Measurements from ENCODE around the gene RPRD1B. TPM values are rescaled to one million over a fixed set of nuclear protein-coding genes. Genes with fewer than 3 reads are reported as not detected.
A peak's percentile ranks its signal among the peaks of the same experiment; 100 is the strongest.

RPRD1B gene
- total RNA-seq, 2 donors from 2014 or later, result 22.1 to 29.6 TPM

- Histone ChIP-seq H3K9ac (ENCODE audit: extremely low read depth, low read length, poor library complexity, severe bottlenecking) (no peak overlapping the region), H3K27ac (ENCODE audit: low read depth, low read length) (no peak overlapping the region), H3K4me1 (ENCODE audit: control insufficient read depth, insufficient read depth, low read length) (peaks cover 2% of the 10 kb centered on the region), H3K27me3 (ENCODE audit: control insufficient read depth, insufficient read depth, low read length, poor library complexity, severe bottlenecking) (no peaks in the 10 kb centered on the region), H3K9me3 (ENCODE audit: control insufficient read depth, low read length) (peaks cover 7% of the 10 kb centered on the region), H3K4me3 (ENCODE audit: low read length) (no peak overlapping the region), H3K36me3 (ENCODE audit: control insufficient read depth, insufficient read depth, low read length) (peaks cover 52% of the 10 kb centered on the region)
- no peak overlapping the region for H3K27ac Mint-ChIP-seq
- peaks cover 26% of the 10 kb centered on the region for H3K36me3 Mint-ChIP-seq (ENCODE audit: low read depth)
- H3K9me3 Mint-ChIP-seq, result no peaks in the 10 kb centered on the region
- H3K27me3 Mint-ChIP-seq (ENCODE audit: insufficient read depth), result no peaks in the 10 kb centered on the region
- 10 to 45% methylated on average over 2 to 6 of the region's 7 CpGs for WGBS, 2 experiments (ENCODE audit: insufficient coverage in 1 of 2, insufficient read length in 1 of 2)
- peaks cover 11% of the 10 kb centered on the region for H3K4me1 Mint-ChIP-seq
- peak; percentile 96 for DNase-seq
- no peak overlapping the region for H3K4me3 Mint-ChIP-seq
- TF ChIP-seq CTCF (conservative IDR thresholded peaks at IDR 0.05), result peak; percentile 96
These were observed 23.9 kb downstream of the RPRD1B start for GRCh38 chr20:38057351-38057972.

- no peak for TF ChIP-seq CTCF (conservative IDR thresholded peaks at IDR 0.05)
- no peak overlapping the region for H3K4me3 ChIP-seq (ENCODE audit: low read length)
- no peak for DNase-seq
- no peak overlapping the region for H3K27ac Mint-ChIP-seq
- no peaks in the 10 kb centered on the region for H3K9me3 Mint-ChIP-seq
- WGBS, 2 experiments (ENCODE audit: insufficient coverage in 1 of 2, insufficient read length in 1 of 2), result 94 to 96% methylated on average over 5 of the region's 5 CpGs
- no peaks in the 10 kb centered on the region for H3K4me1 ChIP-seq (ENCODE audit: control insufficient read depth, insufficient read depth, low read length)
- H3K4me3 Mint-ChIP-seq, result no peak overlapping the region
- peaks cover 7% of the 10 kb centered on the region for H3K9me3 ChIP-seq (ENCODE audit: control insufficient read depth, low read length)
- H3K9ac ChIP-seq (ENCODE audit: extremely low read depth, low read length, poor library complexity, severe bottlenecking), result no peak overlapping the region
- H3K27me3 Mint-ChIP-seq (ENCODE audit: insufficient read depth), result no peaks in the 10 kb centered on the region
- H3K27me3 ChIP-seq (ENCODE audit: control insufficient read depth, insufficient read depth, low read length, poor library complexity, severe bottlenecking), result no peaks in the 10 kb centered on the region
- peaks cover 35% of the 10 kb centered on the region for H3K36me3 Mint-ChIP-seq (ENCODE audit: low read depth)
- peaks cover 74% of the 10 kb centered on the region for H3K36me3 ChIP-seq (ENCODE audit: control insufficient read depth, insufficient read depth, low read length)
- no peaks in the 10 kb centered on the region for H3K4me1 Mint-ChIP-seq
- no peak overlapping the region for H3K27ac ChIP-seq (ENCODE audit: low read depth, low read length)
These were observed 26.3 kb downstream of the RPRD1B start for GRCh38 chr20:38059832-38060231.

- no peak for TF ChIP-seq CTCF (conservative IDR thresholded peaks at IDR 0.05)
- H3K27me3 Mint-ChIP-seq (ENCODE audit: insufficient read depth), result no peaks in the 10 kb centered on the region
- Histone ChIP-seq H3K4me1 (ENCODE audit: control insufficient read depth, insufficient read depth, low read length) (no peaks in the 10 kb centered on the region), H3K9me3 (ENCODE audit: control insufficient read depth, low read length) (peaks cover 7% of the 10 kb centered on the region), H3K4me3 (ENCODE audit: low read length) (no peak overlapping the region), H3K27me3 (ENCODE audit: control insufficient read depth, insufficient read depth, low read length, poor library complexity, severe bottlenecking) (no peaks in the 10 kb centered on the region), H3K27ac (ENCODE audit: low read depth, low read length) (no peak overlapping the region), H3K9ac (ENCODE audit: extremely low read depth, low read length, poor library complexity, severe bottlenecking) (no peak overlapping the region), H3K36me3 (ENCODE audit: control insufficient read depth, insufficient read depth, low read length) (peaks cover 81% of the 10 kb centered on the region)
- no peaks in the 10 kb centered on the region for H3K4me1 Mint-ChIP-seq
- no peak for DNase-seq
- H3K27ac Mint-ChIP-seq, result peak overlapping the region; percentile 18
- H3K9me3 Mint-ChIP-seq, result no peaks in the 10 kb centered on the region
- no peak overlapping the region for H3K4me3 Mint-ChIP-seq
- 80 to 96% methylated on average over 3 to 5 of the region's 5 CpGs for WGBS, 2 experiments (ENCODE audit: insufficient coverage in 1 of 2, insufficient read length in 1 of 2)
- H3K36me3 Mint-ChIP-seq (ENCODE audit: low read depth), result peaks cover 42% of the 10 kb centered on the region
These were observed 27.0 kb downstream of the RPRD1B start for GRCh38 chr20:38060536-38060935.

All from endodermal cell (in vitro differentiated cells).